K562 (cell line): ENCODE measurements around the gene ZSCAN25. TPM values are rescaled to one million over a fixed set of nuclear protein-coding genes. Genes with fewer than 3 reads are reported as not detected.

ENCODE experiments used
- ATAC-seq: fragments of 200-7000 bp; cut with Tn5 transposase; 3 replicates; pipeline ENCODE4 v1.9.1; 2020; ENCODE audit warnings: moderate library complexity
- BruUV-seq: library from RNA; stranded (reverse); fragments of 400-500 nt; replicated peaks from 2 replicates; lab custom pipeline; 2021; lab: Mats Ljungman, UMichigan
- CTCF ChIA-PET: fragments of 300-600 bp; formaldehyde crosslinking; extraction: SDS; loops from one replicate; lab custom pipeline; 2021; ENCODE audit warnings: low intra/inter-chr PET ratio; lab: Yijun Ruan, JAX
- POLR2A ChIA-PET: fragments of 300-600, 350-650 bp; sonication (Branson Sonifier 250); formaldehyde crosslinking; extraction: SDS; loops from one replicate; lab custom pipeline; 2021; ENCODE audit warnings: antibody characterized with exemption, inconsistent platforms; lab: Yijun Ruan, JAX
- DNase-seq, 4 experiments: peaks; one replicate each; pipeline versions ENCODE4 v3.0.0 to v3.0.0-alpha.2; 2011 to 2018; ENCODE audit warnings: low spot score in 3 of 4, mixed read lengths in 3 of 4; ENCODE audit errors: extremely low read depth in 1 of 4
- FAIRE-seq: peaks from 2 replicates; lab custom pipeline; 2011; peaks lifted over from hg19 to GRCh38; lab: Jason Lieb, UNC
- H2AFZ ChIP-seq: 2 replicates; pipeline ENCODE4 v1.6.0; 2011; ENCODE audit warnings: low read depth, low read length, control low read depth, inconsistent platforms
- H3K27ac ChIP-seq: fragments of 200-600 bp; 3 replicates; pipeline ENCODE4 v1.8.0; 2011; ENCODE audit warnings: low read depth, mild to moderate bottlenecking, control low read depth, inconsistent platforms, low read length, moderate library complexity, mixed read lengths; ENCODE audit errors: extremely low read depth
- H3K27me3 ChIP-seq, 2 experiments: fragments of 300-600 bp in 1 of 2; 2 replicates in 1 of 2; 3 replicates in 1 of 2; pipeline versions ENCODE4 v1.6.0 to v1.8.0; 2011; ENCODE audit warnings: inconsistent platforms in 2 of 2, low read length in 2 of 2, mild to moderate bottlenecking in 1 of 2, mixed read lengths in 1 of 2, moderate library complexity in 1 of 2; ENCODE audit not compliant: control insufficient read depth in 2 of 2, insufficient read depth in 2 of 2
- H3K36me3 ChIP-seq: fragments of 300-600 bp; 3 replicates; pipeline ENCODE4 v1.8.0; 2011; ENCODE audit warnings: mild to moderate bottlenecking, low read length, inconsistent platforms; ENCODE audit not compliant: control insufficient read depth, insufficient read depth
- H3K4me1 ChIP-seq, 2 experiments: fragments of 200-600 bp in 1 of 2; replicated peaks in 1 of 2; 2 replicates in 1 of 2; 3 replicates in 1 of 2; pipeline versions ENCODE4 v1.5.1 to v1.8.0; 2011; ENCODE audit warnings: inconsistent platforms in 2 of 2, low read length in 2 of 2, mild to moderate bottlenecking in 1 of 2, mixed read lengths in 1 of 2, moderate library complexity in 1 of 2; ENCODE audit not compliant: control insufficient read depth in 2 of 2, insufficient read depth in 2 of 2
- H3K4me2 ChIP-seq: 2 replicates; pipeline ENCODE4 v1.6.1; 2011; ENCODE audit warnings: low read length, control low read depth, inconsistent platforms, mixed read lengths; ENCODE audit not compliant: insufficient read depth
- H3K4me3 ChIP-seq: fragments of 200-600 bp; sonication (generic), shearing (Covaris generic); 2 replicates; pipeline ENCODE4 v1.5.1; 2016; ENCODE audit warnings: control low read depth, inconsistent platforms
- H3K79me2 ChIP-seq: fragments of 200-600 bp; 3 replicates; pipeline ENCODE4 v1.8.0; 2011; ENCODE audit warnings: low read length, inconsistent platforms; ENCODE audit not compliant: control insufficient read depth, insufficient read depth
- H3K9ac ChIP-seq, 2 experiments: 2 replicates each; pipeline versions ENCODE4 v1.6.0 to v1.6.1; 2011; ENCODE audit warnings: low read depth in 2 of 2, low read length in 2 of 2, control low read depth in 1 of 2, inconsistent platforms in 1 of 2, mild to moderate bottlenecking in 1 of 2, mixed read lengths in 1 of 2; ENCODE audit not compliant: insufficient read depth in 1 of 2
- H3K9me1 ChIP-seq: one replicate; pipeline ENCODE4 v1.6.0; 2011; ENCODE audit warnings: inconsistent platforms, mild to moderate bottlenecking, low read length, moderate library complexity; ENCODE audit not compliant: control insufficient read depth, insufficient read depth
- H3K9me3 ChIP-seq: replicated peaks from 2 replicates; pipeline ENCODE4 v1.5.1; 2011; ENCODE audit warnings: low read depth, low read length, inconsistent platforms; ENCODE audit not compliant: control insufficient read depth, insufficient read depth
- H4K20me1 ChIP-seq: replicated peaks from 2 replicates; pipeline ENCODE4 v1.6.1; 2011; ENCODE audit warnings: low read length, inconsistent platforms, mixed read lengths; ENCODE audit not compliant: control insufficient read depth, insufficient read depth
- CSDE1 ChIP-seq, 2 experiments: fragments of 450-650 bp; IDR thresholded peaks; 2 replicates each; pipeline ENCODE4 v1.6.1; 2016; ENCODE audit warnings: mild to moderate bottlenecking in 1 of 2
- EP300 ChIP-seq: IDR thresholded peaks from 2 replicates; pipeline ENCODE4 v1.6.1; 2012; ENCODE audit warnings: low read length, improper control_type of control experiment
- FOSL1 ChIP-seq: fragments of 200-800 bp; sonication (Bioruptor generic); conservative IDR thresholded peaks from 2 replicates; pipeline ENCODE4 v1.6.1; 2016; ENCODE audit warnings: missing genetic modification characterization, missing compliant biosample characterization
- KLF13 ChIP-seq: fragments of 450-650 bp; IDR thresholded peaks from 2 replicates; pipeline ENCODE4 v1.6.1; 2016; ENCODE audit warnings: missing genetic modification characterization, low read depth, mild to moderate bottlenecking, missing compliant biosample characterization, moderate library complexity, borderline replicate concordance
- NR2C2 ChIP-seq, 2 experiments: fragments of 200-800 bp in 1 of 2; sonication (Bioruptor generic) in 1 of 2; sonication (generic) in 1 of 2; formaldehyde crosslinking in 1 of 2; IDR thresholded peaks; 2 replicates each; pipeline versions ENCODE4 v1.6.1 to v1.8.0; 2016 to 2022; ENCODE audit warnings: mild to moderate bottlenecking in 1 of 2, missing compliant biosample characterization in 1 of 2, missing genetic modification characterization in 1 of 2, missing genetic modification reagents in 1 of 2
- PRMT5 ChIP-seq: sonication (generic); formaldehyde crosslinking; IDR thresholded peaks from 2 replicates; pipeline ENCODE4 v1.5.0; 2020; ENCODE audit warnings: missing genetic modification reagents
- TCF7 ChIP-seq: sonication (generic); IDR thresholded peaks from 2 replicates; pipeline ENCODE4 v1.6.1; 2016; ENCODE audit warnings: antibody characterized with exemption, borderline replicate concordance
- ZNF143 ChIP-seq: sonication (generic); formaldehyde crosslinking; IDR thresholded peaks from 2 replicates; pipeline ENCODE4 v1.9.0; 2022; ENCODE audit warnings: mild to moderate bottlenecking, missing genetic modification reagents
- ZNF175 ChIP-seq: fragments of 200-800 bp; sonication (Bioruptor generic); IDR thresholded peaks from 2 replicates; pipeline ENCODE4 v1.6.1; 2016; ENCODE audit warnings: low read depth, mild to moderate bottlenecking, missing genetic modification characterization, missing compliant biosample characterization
- ZNF384 ChIP-seq: IDR thresholded peaks from 2 replicates; pipeline ENCODE4 v1.6.1; 2012; ENCODE audit warnings: low read depth, low read length, improper control_type of control experiment
- ZNF445 ChIP-seq: fragments of 250-450 bp; sonication (Bioruptor Pico); IDR thresholded peaks from 2 replicates; pipeline ENCODE4 v1.4.0; 2020; ENCODE audit warnings: low read depth, mild to moderate bottlenecking, moderate library complexity
- ZNF668 ChIP-seq: fragments of 250-450 bp; sonication (Bioruptor Pico); IDR thresholded peaks from 2 replicates; pipeline ENCODE4 v1.8.0; 2022; ENCODE audit warnings: mild to moderate bottlenecking, inconsistent platforms
- WGBS: fragments of 100-300 bp; shearing (Covaris generic); methylation state at CpG from one replicate; pipeline ENCODE4 v1.1.6; 2016; ENCODE audit warnings: low coverage, mixed read lengths; ENCODE audit not compliant: insufficient coverage; ENCODE audit errors: missing lambda C conversion rate; 5-methylcytosine and 5-hydroxymethylcytosine counted together
- in situ Hi-C: fragments of 300-500 bp; cut with MboI; formaldehyde crosslinking; loops from 4 replicates; pipeline ENCODE4 v1.15.0; 2018; ENCODE audit warnings: inconsistent platforms, mixed read lengths
- intact Hi-C: fragments of 100-400 bp; cut with micrococcal nuclease; formaldehyde crosslinking; loops from 2 replicates; pipeline ENCODE4 v1.14.2; 2022
- polyA plus RNA-seq, 8 experiments: library from polyadenylated mRNA; depleted of rRNA in 4 of 8; stranded (reverse) in 5 of 8; unstranded in 3 of 8; fragments of >200 nt; fragmentation: Nextera tagmentation in 2 of 8; fragmentation: Illumina TruSeq in 1 of 8; extraction: Ambion mirVana in 2 of 8; extraction: Trizol in 1 of 8; gene quantifications; 2 replicates each; pipeline versions ENCODE4 v1.2.1 to v1.2.3, GENCODE V29; 2011 to 2014; ENCODE audit warnings: inconsistent platforms in 1 of 8, missing spikeins in 1 of 8
- total RNA-seq, 7 experiments: library from RNA; depleted of rRNA in 6 of 7; stranded (reverse); fragments of >200 nt in 6 of 7; fragmentation: Illumina TruSeq in 2 of 7; extraction: Trizol in 2 of 7; gene quantifications; 2 replicates each; pipeline versions ENCODE4 v1.2.1 to v1.2.3, GENCODE V29; 2011 to 2021; ENCODE audit warnings: low replicate concordance in 1 of 7

Gene ZSCAN25
- total and polyA plus RNA-seq, 9 of the 15 experiments (the other 6 are each of a cell fraction or from before 2014, with no cell fraction given) = 0.94 to 18.4 (median 12.8) TPM

DNA sequence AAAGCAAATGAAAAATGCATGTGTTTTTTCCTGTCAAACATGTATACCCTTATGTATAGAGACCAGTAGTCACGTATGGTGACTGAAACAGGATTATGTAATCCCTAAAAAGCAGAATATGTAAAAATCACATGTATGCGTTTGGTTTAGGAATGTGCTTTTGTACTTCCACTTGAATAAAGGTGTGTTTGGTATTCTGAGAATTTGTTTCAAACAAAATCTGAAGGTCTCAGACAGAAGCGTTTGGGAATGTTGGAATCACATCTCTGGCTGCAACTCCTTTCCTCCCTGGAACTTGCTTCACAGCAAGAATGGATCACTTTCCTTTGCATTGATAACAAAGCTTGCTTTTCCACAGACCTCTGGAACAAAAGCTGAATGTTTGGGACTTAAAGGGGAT is 40.5 kb upstream of the ZSCAN25 start:
- H4K20me1 ChIP-seq = no peaks in the 10 kb centered on the region
- no peaks in the 10 kb centered on the region for H3K9me3 ChIP-seq
- DNase-seq (no peak), FAIRE-seq (no peak), ATAC-seq (no peak)
- H3K4me3 ChIP-seq = no peak overlapping the region
- no peak overlapping the region for H3K9ac ChIP-seq
- TF ChIP-seq ZNF175 = no peak
- TF ChIP-seq FOSL1 (tag) = no peak
- no peak for TF ChIP-seq KLF13 (tag)
- TF ChIP-seq ZNF445 (CRISPR knock-in tag) = no peak
- TF ChIP-seq EP300 = no peak
- TF ChIP-seq ZNF143 (CRISPR knock-in tag) = no peak
- no peak for TF ChIP-seq NR2C2 (CRISPR knock-in tag; IDR thresholded peaks at IDR 0.05)
- TF ChIP-seq NR2C2 (tag; IDR thresholded peaks at IDR 0.05) = no peak
- TF ChIP-seq ZNF668 (CRISPR knock-in tag) = no peak
- no peak for TF ChIP-seq PRMT5 (CRISPR knock-in tag)
- no peak for TF ChIP-seq TCF7
- TF ChIP-seq CSDE1 (IDR thresholded peaks at IDR 0.05) = no peak
- no peak for TF ChIP-seq ZNF384
- H3K27me3 ChIP-seq = no peaks in the 10 kb centered on the region
- H2AFZ ChIP-seq = no peak overlapping the region
- BruUV-seq = no TSS peak
- in situ Hi-C loops (no loop called here), intact Hi-C loops (no loop called here)
- CTCF ChIA-PET = no interaction called here
- H3K9me1 ChIP-seq = no peaks in the 10 kb centered on the region
- 81% methylated on average over 3 of the region's 3 CpGs for WGBS
- H3K27ac ChIP-seq = no peak overlapping the region
- H3K79me2 ChIP-seq = no peaks in the 10 kb centered on the region
- peaks cover 0 to 17% of the 10 kb centered on the region in 2 experiments; a peak in 2 of 5 replicates for H3K4me1 ChIP-seq
- POLR2A ChIA-PET = interaction anchor here (1.0 to 1.4 kb wide), 2 partner anchors 12 to 24 kb away, joined by 4 read pairs; partner anchors contain the start of gene FAM200A
- no peak overlapping the region for H3K4me2 ChIP-seq
- peaks cover 31% of the 10 kb centered on the region for H3K36me3 ChIP-seq
